Endothelial cell (in vitro differentiated cells): ENCODE data around the gene FZD4. TPM values are rescaled to one million over a fixed set of nuclear protein-coding genes. Genes with fewer than 3 reads are reported as not detected.

Source experiments
- DNase-seq: peaks from one replicate; pipeline ENCODE4 v3.0.0; 2021; ENCODE audit warnings: low spot score
- H3K27ac Mint-ChIP-seq: one replicate; pipeline ENCODE4 v1.8.0; 2021; ENCODE audit warnings: mixed read lengths, inconsistent platforms; ENCODE audit not compliant: unreplicated experiment
- H3K27me3 Mint-ChIP-seq: one replicate; pipeline ENCODE4 v1.8.0; 2021; ENCODE audit warnings: mild to moderate bottlenecking, moderate library complexity, mixed read lengths, inconsistent platforms; ENCODE audit not compliant: unreplicated experiment
- H3K36me3 Mint-ChIP-seq: one replicate; pipeline ENCODE4 v1.8.0; 2021; ENCODE audit warnings: mild to moderate bottlenecking, low read depth, mixed read lengths, inconsistent platforms; ENCODE audit not compliant: unreplicated experiment
- H3K4me1 Mint-ChIP-seq: one replicate; pipeline ENCODE4 v1.8.0; 2021; ENCODE audit warnings: mild to moderate bottlenecking, mixed read lengths, inconsistent platforms; ENCODE audit not compliant: unreplicated experiment
- H3K4me3 Mint-ChIP-seq: one replicate; pipeline ENCODE4 v1.8.0; 2021; ENCODE audit warnings: mild to moderate bottlenecking, mixed read lengths, inconsistent platforms; ENCODE audit not compliant: unreplicated experiment
- H3K9me3 Mint-ChIP-seq: one replicate; pipeline ENCODE4 v1.8.0; 2021; ENCODE audit warnings: mixed read lengths, inconsistent platforms; ENCODE audit not compliant: unreplicated experiment
- total RNA-seq: library from RNA; stranded (reverse); fragmentation: NEBNext Ultra II Directional; extraction: Animal tissue kit (Norgen Biotek cat#: 25700); gene quantifications from one replicate; pipeline ENCODE4 v1.2.1, GENCODE V29; 2021; ENCODE audit not compliant: unreplicated experiment
- TF ChIP-seq, protein P1 (sequence below): fragments of 200-600 bp; sonication (generic); IDR thresholded peaks from one replicate; pipeline ENCODE4 v1.5.0; 2021; ENCODE audit warnings: antibody characterized with exemption; ENCODE audit not compliant: unreplicated experiment

Gene FZD4
- total RNA-seq, 1 donor from 2014 or later, result 71.5 TPM

GRCh38 chr11:86932924-86933875 is 22.0 kb downstream of the FZD4 start:
- no peak for DNase-seq
- Mint-ChIP-seq H3K36me3 (no peaks in the 10 kb centered on the region), H3K4me3 (no peak overlapping the region), H3K9me3 (no peaks in the 10 kb centered on the region), H3K27ac (no peak overlapping the region), H3K27me3 (peaks cover 1% of the 10 kb centered on the region), H3K4me1 (peaks cover 59% of the 10 kb centered on the region)
- TF ChIP-seq, protein P1, sequence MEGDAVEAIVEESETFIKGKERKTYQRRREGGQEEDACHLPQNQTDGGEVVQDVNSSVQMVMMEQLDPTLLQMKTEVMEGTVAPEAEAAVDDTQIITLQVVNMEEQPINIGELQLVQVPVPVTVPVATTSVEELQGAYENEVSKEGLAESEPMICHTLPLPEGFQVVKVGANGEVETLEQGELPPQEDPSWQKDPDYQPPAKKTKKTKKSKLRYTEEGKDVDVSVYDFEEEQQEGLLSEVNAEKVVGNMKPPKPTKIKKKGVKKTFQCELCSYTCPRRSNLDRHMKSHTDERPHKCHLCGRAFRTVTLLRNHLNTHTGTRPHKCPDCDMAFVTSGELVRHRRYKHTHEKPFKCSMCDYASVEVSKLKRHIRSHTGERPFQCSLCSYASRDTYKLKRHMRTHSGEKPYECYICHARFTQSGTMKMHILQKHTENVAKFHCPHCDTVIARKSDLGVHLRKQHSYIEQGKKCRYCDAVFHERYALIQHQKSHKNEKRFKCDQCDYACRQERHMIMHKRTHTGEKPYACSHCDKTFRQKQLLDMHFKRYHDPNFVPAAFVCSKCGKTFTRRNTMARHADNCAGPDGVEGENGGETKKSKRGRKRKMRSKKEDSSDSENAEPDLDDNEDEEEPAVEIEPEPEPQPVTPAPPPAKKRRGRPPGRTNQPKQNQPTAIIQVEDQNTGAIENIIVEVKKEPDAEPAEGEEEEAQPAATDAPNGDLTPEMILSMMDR, result no peak

GRCh38 chr11:86932259-86932585 is 23.0 kb downstream of the FZD4 start:
- H3K36me3 Mint-ChIP-seq, result no peaks in the 10 kb centered on the region
- H3K27ac Mint-ChIP-seq, result no peak overlapping the region
- no peak for DNase-seq
- peaks cover 53% of the 10 kb centered on the region for H3K4me1 Mint-ChIP-seq
- TF ChIP-seq, protein P1, result no peak
- H3K27me3 Mint-ChIP-seq, result peaks cover 1% of the 10 kb centered on the region
- H3K4me3 Mint-ChIP-seq, result no peak overlapping the region
- H3K9me3 Mint-ChIP-seq, result no peaks in the 10 kb centered on the region

GRCh38 chr11:86931548-86932258 is 23.5 kb downstream of the FZD4 start:
- Mint-ChIP-seq H3K27ac (no peak overlapping the region), H3K4me1 (peaks cover 50% of the 10 kb centered on the region), H3K4me3 (no peak overlapping the region), H3K9me3 (no peaks in the 10 kb centered on the region), H3K36me3 (no peaks in the 10 kb centered on the region), H3K27me3 (peaks cover 4% of the 10 kb centered on the region)
- TF ChIP-seq, protein P1, result no peak
- no peak for DNase-seq

DNA sequence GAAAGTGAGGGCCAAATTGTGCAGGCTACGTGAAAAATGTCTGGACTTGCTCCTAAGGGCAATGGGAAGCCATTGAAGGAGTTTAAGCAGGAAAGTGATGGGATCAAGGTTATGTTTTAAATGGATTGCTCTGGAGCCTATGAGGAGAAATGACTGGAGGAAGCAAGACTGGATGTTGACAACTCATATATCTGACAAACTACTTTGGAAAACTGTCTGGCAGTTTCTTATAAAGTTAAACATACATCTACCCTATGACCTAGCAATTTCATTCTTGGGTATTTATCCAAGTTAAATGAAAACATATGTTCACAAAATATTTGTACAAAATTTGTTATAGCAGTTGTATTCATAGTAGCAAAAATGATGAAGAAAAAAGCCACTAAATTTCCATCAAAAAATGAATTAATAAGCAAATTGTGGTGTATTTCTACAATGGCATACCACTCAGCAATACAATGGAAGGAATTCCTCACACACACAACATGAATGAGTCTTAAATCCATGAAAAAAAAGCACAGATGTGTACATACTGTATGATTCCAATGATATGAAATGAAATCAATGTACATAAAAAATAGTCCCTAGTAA is 24.1 kb downstream of the FZD4 start:
- no peak for DNase-seq
- TF ChIP-seq, protein P1, result no peak
- no peak overlapping the region for H3K27ac Mint-ChIP-seq

More for the DNA sequence above, 24.1 kb downstream of the FZD4 start:
- H3K9me3 Mint-ChIP-seq, result no peaks in the 10 kb centered on the region
- H3K4me3 Mint-ChIP-seq, result no peak overlapping the region
- peaks cover 50% of the 10 kb centered on the region for H3K4me1 Mint-ChIP-seq
- H3K36me3 Mint-ChIP-seq, result no peaks in the 10 kb centered on the region
- peaks cover 5% of the 10 kb centered on the region for H3K27me3 Mint-ChIP-seq
